Natural killer cell (primary cell): ENCODE measurements around the gene CAGE1. TPM values are rescaled to one million over a fixed set of nuclear protein-coding genes. Genes with fewer than 3 reads are reported as not detected.
"Not testable (repeated sequence)": the region's sequence is repeated elsewhere in the genome, so short reads cannot be mapped to it uniquely, and the experiment has no call there.

ENCODE experiments used
- ATAC-seq, 3 donors: fragments of 150-1000 bp in 2 of 3; fragments of 200-7000 bp in 1 of 3; cut with Tn5 transposase; 1 replicate in 1 of 3; 2 replicates in 2 of 3; pipeline ENCODE4 v1.10.0; 2021; ENCODE audit warnings: mild to moderate bottlenecking in 2 of 3, moderate library complexity in 2 of 3
- DNase-seq, 2 donors: peaks; one replicate each; pipeline versions ENCODE4 v3.0.0 to v3.0.0-alpha.2; 2013 to 2021; ENCODE audit warnings: mixed read lengths in 1 of 2
- H3K27ac ChIP-seq: one replicate; pipeline ENCODE4 v1.5.1; 2013; ENCODE audit warnings: mild to moderate bottlenecking, low read length
- H3K27me3 ChIP-seq: one replicate; pipeline ENCODE4 v1.6.1; 2013; ENCODE audit warnings: low read length; ENCODE audit not compliant: control insufficient read depth, insufficient read depth
- H3K36me3 ChIP-seq: one replicate; pipeline ENCODE4 v1.6.1; 2013; ENCODE audit warnings: low read length; ENCODE audit not compliant: control insufficient read depth, insufficient read depth
- H3K4me1 ChIP-seq: one replicate; pipeline ENCODE4 v1.6.1; 2013; ENCODE audit warnings: low read length; ENCODE audit not compliant: control insufficient read depth, insufficient read depth
- H3K4me3 ChIP-seq: one replicate; pipeline ENCODE4 v1.5.1; 2013; ENCODE audit warnings: low read length
- H3K9me3 ChIP-seq: one replicate; pipeline ENCODE4 v1.6.1; 2013; ENCODE audit warnings: low read length; ENCODE audit not compliant: control insufficient read depth, insufficient read depth
- H3K27ac Mint-ChIP-seq, 2 donors: one replicate each; pipeline ENCODE4 v1.8.0; 2022; ENCODE audit warnings: mild to moderate bottlenecking in 2 of 2, mixed read lengths in 2 of 2, moderate library complexity in 1 of 2
- H3K27me3 Mint-ChIP-seq, 2 donors: one replicate each; pipeline ENCODE4 v1.8.0; 2022; ENCODE audit warnings: low read depth in 2 of 2, mixed read lengths in 2 of 2
- H3K36me3 Mint-ChIP-seq: one replicate; pipeline ENCODE4 v1.8.0; 2022; ENCODE audit warnings: mixed read lengths
- H3K4me1 Mint-ChIP-seq, 2 donors: one replicate each; pipeline ENCODE4 v1.8.0; 2022; ENCODE audit warnings: mixed read lengths in 2 of 2
- H3K4me3 Mint-ChIP-seq: one replicate; pipeline ENCODE4 v1.8.0; 2022; ENCODE audit warnings: mild to moderate bottlenecking, moderate library complexity, mixed read lengths
- H3K9me3 Mint-ChIP-seq, 2 donors: one replicate each; pipeline ENCODE4 v1.8.0; 2022; ENCODE audit warnings: mixed read lengths in 2 of 2
- whole genome bisulfite sequencing: methylation state at CpG from one replicate; pipeline ENCODE4 v1.1.7; 2013; ENCODE audit warnings: missing lambda C conversion rate; ENCODE audit not compliant: insufficient coverage; 5-methylcytosine and 5-hydroxymethylcytosine counted together
- intact Hi-C: fragments of 100-400 bp; cut with micrococcal nuclease; formaldehyde crosslinking; loops from one replicate; pipeline ENCODE4 v1.14.2; 2022
- total RNA-seq, 4 donors: library from RNA; stranded (reverse); fragments of 120-200 nt in 1 of 4; gene quantifications; one replicate each; pipeline versions ENCODE4 v1.2.3 to v1.2.4, GENCODE V29; 2013 to 2022
- TF ChIP-seq, protein P1 (sequence below): fragments of 200-600 bp; IDR thresholded peaks from one replicate; pipeline ENCODE4 v1.8.0; 2022; ENCODE audit warnings: antibody characterized with exemption

The CAGE1 gene
- total RNA-seq, 3 donors from 2014 or later (not counting 1 experiment from before 2014, with no cell fraction given): 0.70 to 1.3 (median 1.1) TPM

DNA sequence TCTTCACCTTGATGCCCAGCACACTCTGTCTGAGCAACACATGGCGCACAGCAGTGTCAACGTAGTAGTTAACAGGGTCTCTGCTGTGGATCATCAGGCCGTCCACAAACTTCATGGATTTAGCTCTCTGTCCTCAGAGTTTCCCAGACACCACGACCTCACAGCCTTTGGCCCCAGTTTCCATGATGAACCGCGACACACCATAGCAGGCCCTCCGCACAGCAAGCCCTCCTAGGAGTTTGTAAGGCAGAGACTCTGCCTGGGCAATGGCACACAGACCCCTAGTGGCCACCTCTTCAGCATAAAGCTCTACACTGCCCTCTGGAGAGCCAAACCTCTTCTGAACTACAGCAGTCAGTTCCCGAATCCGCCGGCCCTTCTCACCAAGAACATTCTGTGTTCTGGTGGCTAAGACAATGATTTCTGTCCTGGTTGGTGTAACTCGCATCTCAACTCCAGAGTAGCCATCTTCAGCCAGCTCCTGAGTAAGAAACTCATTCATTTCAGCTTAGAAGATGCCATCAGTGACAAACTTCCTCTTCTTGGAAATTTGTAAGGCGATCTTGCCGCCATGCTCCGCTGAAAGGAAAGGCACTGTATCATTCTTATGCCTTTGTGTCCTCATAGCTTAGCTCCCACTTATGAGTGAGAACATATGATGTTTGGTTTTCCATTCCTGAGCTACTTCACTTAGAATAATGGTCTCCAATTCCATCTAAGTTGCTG, 50.4 kb downstream of the CAGE1 start:
- not testable (repeated sequence) for H3K4me3 ChIP-seq, H3K4me1 Mint-ChIP-seq, H3K4me3 Mint-ChIP-seq, H3K27ac Mint-ChIP-seq, H3K27me3 ChIP-seq, H3K27ac ChIP-seq, H3K36me3 Mint-ChIP-seq, H3K9me3 ChIP-seq, H3K4me1 ChIP-seq, H3K9me3 Mint-ChIP-seq, H3K36me3 ChIP-seq
- ATAC-seq (peak in 2 of 3 donors; percentile 36 to 75), DNase-seq (peak in 1 of 2 donors; percentile 43)
- WGBS: 81% methylated on average over 14 of the region's 14 CpGs
- peaks cover 13 to 20% of the 10 kb centered on the region in 2 donors for H3K27me3 Mint-ChIP-seq
- intact Hi-C loops: loop anchor here (2.0 kb wide), 1 partner anchor 62 kb away; no protein-coding TSS in a partner anchor
- TF ChIP-seq, protein P1, sequence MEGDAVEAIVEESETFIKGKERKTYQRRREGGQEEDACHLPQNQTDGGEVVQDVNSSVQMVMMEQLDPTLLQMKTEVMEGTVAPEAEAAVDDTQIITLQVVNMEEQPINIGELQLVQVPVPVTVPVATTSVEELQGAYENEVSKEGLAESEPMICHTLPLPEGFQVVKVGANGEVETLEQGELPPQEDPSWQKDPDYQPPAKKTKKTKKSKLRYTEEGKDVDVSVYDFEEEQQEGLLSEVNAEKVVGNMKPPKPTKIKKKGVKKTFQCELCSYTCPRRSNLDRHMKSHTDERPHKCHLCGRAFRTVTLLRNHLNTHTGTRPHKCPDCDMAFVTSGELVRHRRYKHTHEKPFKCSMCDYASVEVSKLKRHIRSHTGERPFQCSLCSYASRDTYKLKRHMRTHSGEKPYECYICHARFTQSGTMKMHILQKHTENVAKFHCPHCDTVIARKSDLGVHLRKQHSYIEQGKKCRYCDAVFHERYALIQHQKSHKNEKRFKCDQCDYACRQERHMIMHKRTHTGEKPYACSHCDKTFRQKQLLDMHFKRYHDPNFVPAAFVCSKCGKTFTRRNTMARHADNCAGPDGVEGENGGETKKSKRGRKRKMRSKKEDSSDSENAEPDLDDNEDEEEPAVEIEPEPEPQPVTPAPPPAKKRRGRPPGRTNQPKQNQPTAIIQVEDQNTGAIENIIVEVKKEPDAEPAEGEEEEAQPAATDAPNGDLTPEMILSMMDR: peak; percentile 19

DNA sequence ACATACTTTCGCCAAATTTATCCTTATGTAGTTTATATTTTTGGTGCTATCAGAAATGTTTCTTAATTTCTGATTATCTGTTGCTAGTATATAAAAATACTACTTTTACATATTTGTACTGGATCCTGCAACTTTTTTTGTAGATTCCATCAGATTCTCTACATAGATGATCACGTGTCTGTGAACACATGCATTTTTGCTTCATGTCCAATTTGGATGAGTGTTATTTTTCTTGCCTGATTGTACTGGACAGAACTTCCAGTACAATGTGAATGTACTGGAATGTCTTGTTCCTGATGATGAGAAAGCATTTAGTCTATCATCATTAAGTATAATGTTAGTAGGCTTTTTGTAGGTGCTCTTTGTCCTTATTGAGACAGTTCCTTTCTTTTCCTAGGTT, 51.5 kb downstream of the CAGE1 start:
- Histone ChIP-seq H3K36me3 (no peaks in the 10 kb centered on the region), H3K4me1 (no peaks in the 10 kb centered on the region), H3K9me3 (no peaks in the 10 kb centered on the region), H3K4me3 (no peak overlapping the region), H3K27ac (no peak overlapping the region), H3K27me3 (no peaks in the 10 kb centered on the region)
- DNase-seq: no peak
- TF ChIP-seq, protein P1: no peak
- intact Hi-C loops: loop anchor here (2.0 kb wide), 1 partner anchor 61 kb away; no protein-coding TSS in a partner anchor
- peaks cover 0 to 6% of the 10 kb centered on the region in 2 donors for H3K4me1 Mint-ChIP-seq
- H3K27ac Mint-ChIP-seq: no peak overlapping the region
- H3K27me3 Mint-ChIP-seq: peaks cover 13 to 20% of the 10 kb centered on the region in 2 donors
- no peaks in the 10 kb centered on the region for H3K36me3 Mint-ChIP-seq
- ATAC-seq: no peak
- 100% methylated on average over 1 of the region's 2 CpGs for WGBS
- no peak overlapping the region for H3K4me3 Mint-ChIP-seq
- no peaks in the 10 kb centered on the region for H3K9me3 Mint-ChIP-seq

DNA sequence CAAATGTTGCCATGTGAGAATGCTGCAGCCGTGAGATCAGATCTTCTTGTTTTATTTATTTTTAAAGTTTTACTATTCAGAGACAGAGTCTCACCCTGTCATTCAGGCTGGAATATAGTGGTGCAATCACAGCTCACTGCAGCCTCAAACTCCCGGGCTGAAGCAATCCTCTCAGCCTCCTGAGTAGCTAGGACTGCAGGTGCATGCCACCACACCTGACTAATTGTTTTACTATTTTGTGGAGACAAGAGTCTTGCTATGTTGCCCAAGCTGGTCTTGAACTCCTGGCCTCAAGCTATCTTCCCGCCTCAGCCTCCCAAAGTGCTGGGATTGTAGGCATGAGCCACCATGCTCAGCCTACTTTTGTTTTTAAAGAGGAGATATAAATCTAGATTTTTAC, 54.0 kb downstream of the CAGE1 start:
- H3K4me1 Mint-ChIP-seq: no peaks in the 10 kb centered on the region
- H3K4me3 ChIP-seq: no peak overlapping the region

More for the DNA sequence above, 54.0 kb downstream of the CAGE1 start:
- no peak for DNase-seq
- WGBS: 88% methylated on average over 3 of the region's 3 CpGs
- Histone ChIP-seq H3K36me3 (no peaks in the 10 kb centered on the region), H3K27me3 (no peaks in the 10 kb centered on the region), H3K9me3 (no peaks in the 10 kb centered on the region), H3K4me1 (no peaks in the 10 kb centered on the region), H3K27ac (no peak overlapping the region)
- intact Hi-C loops: no loop called here
- Mint-ChIP-seq H3K36me3 (no peaks in the 10 kb centered on the region), H3K27me3 (peaks cover 13 to 20% of the 10 kb centered on the region in 2 donors), H3K4me3 (no peak overlapping the region), H3K9me3 (no peaks in the 10 kb centered on the region), H3K27ac (no peak overlapping the region)
- ATAC-seq: no peak
- TF ChIP-seq, protein P1: no peak
